C4-2B (cell line): ENCODE measurements around the gene FAM83F.

ENCODE experiments used
- ZFX ChIP-seq: fragments of 450-650 bp; IDR thresholded peaks from 2 replicates; pipeline ENCODE4 v1.6.1; 2017
- TF ChIP-seq, protein P1 (sequence below): fragments of 450-650 bp; conservative IDR thresholded peaks from 2 replicates; pipeline ENCODE4 v1.5.1; 2017; ENCODE audit warnings: mild to moderate bottlenecking

DNA sequence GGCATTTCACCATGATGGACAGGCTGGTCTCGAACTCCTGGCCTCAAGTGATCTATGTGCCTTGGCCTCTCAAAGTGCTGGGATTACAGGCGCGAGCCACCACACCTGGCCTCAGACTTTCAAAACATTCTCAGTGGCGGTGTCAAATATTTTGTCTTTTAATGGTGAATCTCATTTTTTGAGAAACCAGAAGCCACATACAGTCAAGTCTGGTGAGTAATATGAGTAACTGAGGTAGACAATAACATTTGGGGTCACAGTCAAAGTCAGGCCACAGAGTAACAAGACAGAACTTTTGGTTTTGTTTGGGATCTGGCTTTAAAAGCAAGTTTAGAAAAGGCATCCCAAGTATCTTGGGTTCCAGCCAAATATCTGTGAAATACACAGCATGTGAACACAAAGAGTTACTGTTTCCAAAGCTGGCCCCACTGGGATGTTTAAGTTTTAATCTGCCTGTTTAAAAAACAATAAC is 40.1 kb upstream of the FAM83F start:
- TF ChIP-seq, protein P1, sequence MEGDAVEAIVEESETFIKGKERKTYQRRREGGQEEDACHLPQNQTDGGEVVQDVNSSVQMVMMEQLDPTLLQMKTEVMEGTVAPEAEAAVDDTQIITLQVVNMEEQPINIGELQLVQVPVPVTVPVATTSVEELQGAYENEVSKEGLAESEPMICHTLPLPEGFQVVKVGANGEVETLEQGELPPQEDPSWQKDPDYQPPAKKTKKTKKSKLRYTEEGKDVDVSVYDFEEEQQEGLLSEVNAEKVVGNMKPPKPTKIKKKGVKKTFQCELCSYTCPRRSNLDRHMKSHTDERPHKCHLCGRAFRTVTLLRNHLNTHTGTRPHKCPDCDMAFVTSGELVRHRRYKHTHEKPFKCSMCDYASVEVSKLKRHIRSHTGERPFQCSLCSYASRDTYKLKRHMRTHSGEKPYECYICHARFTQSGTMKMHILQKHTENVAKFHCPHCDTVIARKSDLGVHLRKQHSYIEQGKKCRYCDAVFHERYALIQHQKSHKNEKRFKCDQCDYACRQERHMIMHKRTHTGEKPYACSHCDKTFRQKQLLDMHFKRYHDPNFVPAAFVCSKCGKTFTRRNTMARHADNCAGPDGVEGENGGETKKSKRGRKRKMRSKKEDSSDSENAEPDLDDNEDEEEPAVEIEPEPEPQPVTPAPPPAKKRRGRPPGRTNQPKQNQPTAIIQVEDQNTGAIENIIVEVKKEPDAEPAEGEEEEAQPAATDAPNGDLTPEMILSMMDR: no peak
- no peak for TF ChIP-seq ZFX
